GM23248 (cell line): Measurements from ENCODE around the gene DNAI2. TPM values are rescaled to one million over a fixed set of nuclear protein-coding genes. Genes with fewer than 3 reads are reported as not detected.
"Not testable (repeated sequence)": the region's sequence is repeated elsewhere in the genome, so short reads cannot be mapped to it uniquely, and the experiment has no call there.

ENCODE experiments used
- DNase-seq: peaks from one replicate; pipeline ENCODE4 v3.0.0-alpha.2; 2015
- H2AFZ ChIP-seq: fragments of 200-600 bp; sonication (generic); 2 replicates; pipeline ENCODE4 v1.6.1; 2016; ENCODE audit warnings: antibody characterized with exemption
- H3F3A ChIP-seq: fragments of 200-600 bp; sonication (generic); 2 replicates; pipeline ENCODE4 v1.6.1; 2016; ENCODE audit warnings: mild to moderate bottlenecking, antibody characterized with exemption, mixed run types; ENCODE audit not compliant: insufficient read depth
- H3K27ac ChIP-seq: fragments of 200-600 bp; sonication (generic); 2 replicates; pipeline ENCODE4 v1.5.1; 2016; ENCODE audit warnings: mild to moderate bottlenecking
- H3K27me3 ChIP-seq: fragments of 200-600 bp; sonication (generic); replicated peaks from 2 replicates; pipeline ENCODE4 v1.6.1; 2016; ENCODE audit warnings: mild to moderate bottlenecking; ENCODE audit not compliant: insufficient read depth
- H3K36me3 ChIP-seq: fragments of 200-600 bp; sonication (generic); 2 replicates; pipeline ENCODE4 v1.6.1; 2016; ENCODE audit warnings: low read depth, mild to moderate bottlenecking
- H3K4me1 ChIP-seq: fragments of 200-600 bp; sonication (generic); 2 replicates; pipeline ENCODE4 v1.6.1; 2016; ENCODE audit warnings: mild to moderate bottlenecking; ENCODE audit not compliant: insufficient read depth
- H3K4me2 ChIP-seq: fragments of 200-600 bp; sonication (generic); one replicate; pipeline ENCODE4 v1.6.1; 2016; ENCODE audit warnings: mild to moderate bottlenecking; ENCODE audit not compliant: unreplicated experiment
- H3K4me3 ChIP-seq: fragments of 200-600 bp; sonication (generic); 2 replicates; pipeline ENCODE4 v1.5.1; 2016; ENCODE audit warnings: mild to moderate bottlenecking
- H3K79me2 ChIP-seq: fragments of 200-600 bp; sonication (generic); 2 replicates; pipeline ENCODE4 v1.6.1; 2016; ENCODE audit warnings: mild to moderate bottlenecking; ENCODE audit not compliant: insufficient read depth
- H3K9ac ChIP-seq: fragments of 200-600 bp; sonication (generic); 2 replicates; pipeline ENCODE4 v1.6.1; 2016; ENCODE audit warnings: mild to moderate bottlenecking
- H3K9me2 ChIP-seq: fragments of 200-600 bp; sonication (generic); 2 replicates; pipeline ENCODE4 v1.6.1; 2016; ENCODE audit warnings: mixed run types, mild to moderate bottlenecking, moderate library complexity; ENCODE audit not compliant: insufficient read depth
- H3K9me3 ChIP-seq: fragments of 200-600 bp; sonication (generic); one replicate; pipeline ENCODE4 v1.6.1; 2017; ENCODE audit warnings: low read depth
- H4K20me1 ChIP-seq: fragments of 200-600 bp; sonication (generic); 2 replicates; pipeline ENCODE4 v1.6.0; 2016; ENCODE audit not compliant: insufficient read depth
- EZH2 ChIP-seq: fragments of 200-600 bp; sonication (generic); IDR thresholded peaks from 2 replicates; pipeline ENCODE4 v1.6.1; 2018; ENCODE audit warnings: antibody characterized with exemption, mild to moderate bottlenecking; ENCODE audit not compliant: insufficient read depth, poor library complexity, severe bottlenecking
- EZH2phosphoT487 ChIP-seq: fragments of 200-600 bp; sonication (generic); IDR thresholded peaks from 2 replicates; pipeline ENCODE4 v1.6.1; 2018; ENCODE audit warnings: antibody characterized with exemption, moderate library complexity, mild to moderate bottlenecking, low read depth; ENCODE audit not compliant: insufficient read depth
- WGBS, 2 experiments: methylation state at CpG; one replicate each; pipeline ENCODE4 v1.1.6; 2015 to 2017; ENCODE audit warnings: low lambda C conversion rate in 2 of 2, low coverage in 1 of 2; ENCODE audit errors: missing lambda C conversion rate in 2 of 2; 5-methylcytosine and 5-hydroxymethylcytosine counted together
- in situ Hi-C: fragments of 300-500 bp; cut with MboI; formaldehyde crosslinking; loops from 2 replicates; pipeline ENCODE4 v1.15.0; 2020
- polyA plus RNA-seq: library from polyadenylated mRNA; unstranded; fragments of >200 nt; fragmentation: Nextera tagmentation; extraction: Ambion mirVana; gene quantifications from 2 replicates; pipeline ENCODE4 v1.2.1, GENCODE V29; 2016
- total RNA-seq: library from RNA; depleted of rRNA; stranded (reverse); fragments of >200 nt; shearing (Covaris generic); gene quantifications from 2 replicates; pipeline ENCODE4 v1.2.3, GENCODE V29; 2014

The DNAI2 gene
- total and polyA plus RNA-seq, 2 experiments from 2014 or later: not detected

DNA sequence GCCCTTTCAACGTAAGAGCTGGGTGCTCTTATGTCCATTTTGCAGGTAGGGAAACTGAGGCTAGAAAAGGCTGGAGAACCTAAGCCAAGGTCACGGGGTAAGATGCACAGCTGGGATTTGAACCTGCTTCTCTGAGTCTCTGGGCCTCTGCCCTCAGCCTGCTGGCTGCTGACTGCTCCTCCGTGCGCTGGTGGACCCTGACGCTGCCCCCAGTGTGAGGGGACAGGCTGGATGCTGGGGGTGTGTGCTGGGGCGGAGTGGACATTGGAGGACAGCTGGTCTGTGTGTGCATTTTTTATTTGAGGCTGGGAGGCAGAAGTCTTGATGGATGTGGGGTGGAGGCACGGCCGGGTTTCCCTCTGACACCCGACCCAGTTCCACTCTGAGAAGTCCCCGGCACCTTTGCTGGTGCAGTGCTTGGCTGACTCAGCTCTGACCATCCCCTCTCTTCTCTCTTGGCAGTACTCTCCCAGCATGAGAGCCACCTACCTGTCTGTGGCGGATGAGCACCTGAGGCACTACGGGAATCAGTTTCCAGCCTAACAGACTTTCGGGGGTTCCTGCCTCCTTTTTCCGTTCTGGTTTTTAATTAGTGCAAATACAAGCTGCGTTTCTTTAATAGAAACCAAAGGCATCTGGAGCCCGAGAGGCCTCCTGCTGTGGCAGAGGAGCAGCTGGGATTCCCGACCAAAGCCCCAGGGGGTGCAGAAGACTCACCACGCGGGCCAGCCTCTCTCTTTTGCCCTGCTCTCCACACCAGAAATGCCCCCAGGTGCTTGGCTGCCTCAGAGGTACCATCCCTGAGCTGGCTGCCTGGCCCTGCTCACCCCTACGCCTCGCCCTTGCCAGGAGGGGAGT, 14.1 kb upstream of the DNAI2 start:
- no peaks in the 10 kb centered on the region for H3F3A ChIP-seq
- WGBS, 2 experiments: 52 to 56% methylated on average over 20 to 21 of the region's 21 CpGs
- no peaks in the 10 kb centered on the region for H3K9me2 ChIP-seq
- no peaks in the 10 kb centered on the region for H3K27me3 ChIP-seq
- no peaks in the 10 kb centered on the region for H3K36me3 ChIP-seq
- H3K4me3 ChIP-seq: no peak overlapping the region
- TF ChIP-seq EZH2: no peak
- TF ChIP-seq EZH2phosphoT487: no peak
- H3K4me2 ChIP-seq: no peak overlapping the region
- no peak overlapping the region for H2AFZ ChIP-seq
- no peaks in the 10 kb centered on the region for H3K4me1 ChIP-seq
- no peak for DNase-seq
- in situ Hi-C loops: no loop called here
- H4K20me1 ChIP-seq: no peaks in the 10 kb centered on the region
- no peaks in the 10 kb centered on the region for H3K79me2 ChIP-seq
- H3K9me3 ChIP-seq: no peaks in the 10 kb centered on the region
- H3K27ac ChIP-seq: no peak overlapping the region
- no peak overlapping the region for H3K9ac ChIP-seq

DNA sequence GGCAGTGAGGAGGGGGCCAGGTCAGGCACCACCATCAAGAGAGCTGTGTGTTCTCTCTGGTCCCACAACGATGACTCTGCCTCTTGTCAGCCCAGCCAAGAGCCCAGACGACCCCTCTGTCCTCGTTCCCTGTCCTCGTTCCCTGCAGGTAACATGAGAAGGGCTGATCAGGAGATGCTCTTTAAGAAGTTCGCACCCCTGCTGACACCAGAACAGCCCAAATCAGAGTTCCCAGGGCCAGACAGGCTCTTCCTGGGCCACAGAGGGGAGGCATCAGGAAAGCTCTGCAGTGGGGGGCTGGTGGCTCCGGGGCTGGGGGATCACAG, 13.5 kb upstream of the DNAI2 start:
- no peak overlapping the region for H2AFZ ChIP-seq
- WGBS, 2 experiments: 43 to 50% methylated on average over 6 of the region's 6 CpGs
- H3K9me2 ChIP-seq: no peaks in the 10 kb centered on the region

DNA sequence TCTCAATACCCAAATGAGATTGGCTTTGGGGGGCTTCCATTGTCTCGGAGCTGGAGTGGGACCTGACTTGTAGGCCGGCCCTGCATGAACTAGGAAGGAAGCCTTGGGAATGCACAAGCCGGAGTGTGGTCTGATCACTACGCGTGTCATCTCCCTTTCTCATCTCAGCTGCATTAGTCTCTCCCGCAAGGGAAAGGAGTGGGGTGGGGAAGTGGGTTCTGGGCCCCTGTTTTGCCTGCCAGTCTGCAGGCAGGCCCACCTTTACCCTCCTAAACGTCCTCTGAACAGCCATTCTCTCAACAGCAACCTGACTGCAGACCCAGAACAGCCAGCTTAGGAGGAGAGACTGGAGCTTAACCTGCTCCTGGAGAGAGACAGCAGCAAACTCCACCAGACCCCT, 11.4 kb upstream of the DNAI2 start:
- no peak for TF ChIP-seq EZH2phosphoT487
- H3F3A ChIP-seq: no peaks in the 10 kb centered on the region
- H4K20me1 ChIP-seq: no peaks in the 10 kb centered on the region
- H3K4me2 ChIP-seq: no peak overlapping the region
- WGBS, 2 experiments: 74% methylated on average over 7 of the region's 7 CpGs
- no peak overlapping the region for H3K4me3 ChIP-seq
- no peak overlapping the region for H2AFZ ChIP-seq
- no peaks in the 10 kb centered on the region for H3K4me1 ChIP-seq
- no peaks in the 10 kb centered on the region for H3K9me3 ChIP-seq
- H3K79me2 ChIP-seq: no peaks in the 10 kb centered on the region
- no peak overlapping the region for H3K9ac ChIP-seq
- H3K27me3 ChIP-seq: no peaks in the 10 kb centered on the region
- H3K36me3 ChIP-seq: no peaks in the 10 kb centered on the region
- no peaks in the 10 kb centered on the region for H3K9me2 ChIP-seq
- no peak overlapping the region for H3K27ac ChIP-seq
- no peak for DNase-seq
- in situ Hi-C loops: no loop called here

More for the DNA sequence above, 13.5 kb upstream of the DNAI2 start:
- Histone ChIP-seq H3F3A (no peaks in the 10 kb centered on the region), H3K4me2 (no peak overlapping the region), H3K79me2 (no peaks in the 10 kb centered on the region), H4K20me1 (no peaks in the 10 kb centered on the region), H3K9ac (no peak overlapping the region), H3K27ac (no peak overlapping the region), H3K9me3 (no peaks in the 10 kb centered on the region), H3K4me1 (no peaks in the 10 kb centered on the region), H3K4me3 (no peak overlapping the region), H3K36me3 (no peaks in the 10 kb centered on the region), H3K27me3 (no peaks in the 10 kb centered on the region)
- no peak for DNase-seq
- TF ChIP-seq EZH2phosphoT487: no peak
- TF ChIP-seq EZH2: no peak
- in situ Hi-C loops: no loop called here

DNA sequence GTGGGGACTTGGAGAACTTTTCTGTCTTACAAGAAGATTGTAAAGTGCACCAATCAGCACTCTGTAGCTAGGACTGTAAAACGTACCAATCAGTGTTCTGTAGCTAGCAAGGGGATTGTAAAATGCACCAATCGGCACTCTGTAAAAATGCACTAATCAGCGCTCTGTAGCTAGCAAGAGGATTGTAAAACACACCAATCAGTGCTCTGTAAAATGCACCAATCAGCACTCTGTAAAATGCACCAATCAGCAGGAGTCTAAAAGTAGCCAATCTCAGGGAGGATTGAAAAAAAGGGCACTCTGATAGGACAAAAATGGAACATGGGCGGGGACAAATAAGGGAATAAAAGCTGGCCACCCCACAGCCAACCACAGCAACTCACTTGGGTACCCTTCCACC, 7.0 kb upstream of the DNAI2 start:
- WGBS, 2 experiments: 38 to 40% methylated on average over 4 of the region's 4 CpGs

DNA sequence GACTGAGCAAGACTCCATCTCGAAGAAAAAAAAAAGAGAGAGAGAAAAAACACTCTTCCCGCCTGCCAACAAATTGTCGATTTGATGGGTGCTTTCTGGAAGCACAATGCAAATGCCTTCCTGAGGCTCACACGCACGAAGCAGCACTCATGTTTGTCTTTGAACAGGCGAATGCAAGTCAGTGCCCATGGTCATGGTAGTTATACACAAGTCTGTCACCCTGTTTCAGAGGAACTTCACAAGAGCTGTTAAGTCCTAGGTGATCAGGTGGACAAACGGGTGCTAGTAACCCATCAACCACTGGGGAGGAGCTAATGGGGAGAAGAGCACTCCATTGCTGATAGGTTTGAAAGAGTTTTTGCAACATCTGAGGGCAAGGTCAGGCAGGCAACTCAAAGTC, 6.5 kb upstream of the DNAI2 start:
- H3K79me2 ChIP-seq: no peaks in the 10 kb centered on the region
- H3K4me1 ChIP-seq: no peaks in the 10 kb centered on the region
- H3K9me3 ChIP-seq: no peaks in the 10 kb centered on the region
- H3F3A ChIP-seq: no peaks in the 10 kb centered on the region
- TF ChIP-seq EZH2 (no peak), EZH2phosphoT487 (no peak)
- H3K27me3 ChIP-seq: peaks cover 10% of the 10 kb centered on the region
- in situ Hi-C loops: no loop called here
- no peaks in the 10 kb centered on the region for H3K9me2 ChIP-seq
- no peaks in the 10 kb centered on the region for H4K20me1 ChIP-seq
- H3K36me3 ChIP-seq: no peaks in the 10 kb centered on the region
- no peak for DNase-seq
- H3K4me2 ChIP-seq: no peak overlapping the region
- H2AFZ ChIP-seq: no peak overlapping the region
- no peak overlapping the region for H3K9ac ChIP-seq
- 54 to 67% methylated on average over 7 of the region's 7 CpGs for WGBS, 2 experiments
- H3K4me3 ChIP-seq: no peak overlapping the region
- no peak overlapping the region for H3K27ac ChIP-seq

More for the DNA sequence above, 7.0 kb upstream of the DNAI2 start:
- H3K36me3 ChIP-seq, H3K9me2 ChIP-seq, in situ Hi-C loops, H3F3A ChIP-seq, H3K4me2 ChIP-seq, H3K27me3 ChIP-seq, DNase-seq, H3K27ac ChIP-seq, H3K4me1 ChIP-seq, H3K9ac ChIP-seq, H3K79me2 ChIP-seq, H3K9me3 ChIP-seq, H4K20me1 ChIP-seq, H3K4me3 ChIP-seq, H2AFZ ChIP-seq: not testable (repeated sequence)
